NCI-H187 treated with DMSO at 0.1 percent for 48 hours (cell line): ENCODE data around the gene ZACN.
A peak's percentile ranks its signal among the peaks of the same experiment; 100 is the strongest.
"Not testable (repeated sequence)": the region's sequence is repeated elsewhere in the genome, so short reads cannot be mapped to it uniquely, and the experiment has no call there.

Experiments
- DNase-seq: peaks from one replicate; lab custom pipeline; 2025; lab: John Stamatoyannopoulos, UW

ZACN gene

GRCh38 chr17:76078860-76079534 is at the start of gene ZACN:
ZACN (plus strand) TSS chr17:76079182; CDS start chr17:76079265, 83 bp downstream.
- DNase-seq: peak; percentile 66

- DNase-seq: no peak
Observed at GRCh38 chr17:76032073-76032779, 46.8 kb upstream of the ZACN start.

DNA sequence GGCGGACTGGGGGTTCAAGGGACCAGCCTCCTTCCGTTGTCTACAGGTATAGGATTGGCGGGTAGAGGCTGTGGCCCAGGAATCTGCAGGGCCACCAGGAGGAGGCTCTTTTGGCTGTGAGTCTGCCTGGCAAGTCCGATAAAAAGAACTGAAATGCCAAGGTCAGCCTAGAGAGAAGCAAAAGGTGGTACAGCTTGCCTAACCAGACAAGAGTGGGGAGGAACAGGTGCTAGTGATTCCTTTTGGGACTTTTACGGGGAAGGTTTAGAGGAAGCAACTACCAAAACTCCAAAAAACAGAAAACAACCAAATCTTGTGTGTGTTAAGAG is 46.2 kb upstream of the ZACN start:
- no peak for DNase-seq

DNA sequence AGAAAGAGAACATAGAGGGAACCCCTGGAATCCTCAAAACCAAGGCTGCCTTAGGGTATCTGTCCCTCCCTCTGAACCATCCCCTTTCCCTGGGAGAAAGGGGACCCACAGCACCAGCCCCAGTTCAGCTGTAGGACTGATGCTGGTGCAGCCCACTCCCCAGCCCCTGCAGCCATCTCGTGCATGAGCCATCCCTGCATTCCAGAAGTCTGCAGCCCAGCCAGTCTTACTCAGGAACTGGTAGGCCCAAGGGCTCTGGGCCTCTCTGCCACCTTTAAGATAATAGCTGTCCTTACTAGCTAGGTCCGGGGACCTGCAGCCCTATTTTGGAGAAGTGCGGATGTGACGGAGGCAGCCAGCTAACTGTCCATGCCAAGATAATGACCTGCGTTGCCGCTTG is 45.8 kb upstream of the ZACN start:
- no peak for DNase-seq

GRCh38 chr17:76034428-76035350 is 44.3 kb upstream of the ZACN start:
- no peak for DNase-seq

DNA sequence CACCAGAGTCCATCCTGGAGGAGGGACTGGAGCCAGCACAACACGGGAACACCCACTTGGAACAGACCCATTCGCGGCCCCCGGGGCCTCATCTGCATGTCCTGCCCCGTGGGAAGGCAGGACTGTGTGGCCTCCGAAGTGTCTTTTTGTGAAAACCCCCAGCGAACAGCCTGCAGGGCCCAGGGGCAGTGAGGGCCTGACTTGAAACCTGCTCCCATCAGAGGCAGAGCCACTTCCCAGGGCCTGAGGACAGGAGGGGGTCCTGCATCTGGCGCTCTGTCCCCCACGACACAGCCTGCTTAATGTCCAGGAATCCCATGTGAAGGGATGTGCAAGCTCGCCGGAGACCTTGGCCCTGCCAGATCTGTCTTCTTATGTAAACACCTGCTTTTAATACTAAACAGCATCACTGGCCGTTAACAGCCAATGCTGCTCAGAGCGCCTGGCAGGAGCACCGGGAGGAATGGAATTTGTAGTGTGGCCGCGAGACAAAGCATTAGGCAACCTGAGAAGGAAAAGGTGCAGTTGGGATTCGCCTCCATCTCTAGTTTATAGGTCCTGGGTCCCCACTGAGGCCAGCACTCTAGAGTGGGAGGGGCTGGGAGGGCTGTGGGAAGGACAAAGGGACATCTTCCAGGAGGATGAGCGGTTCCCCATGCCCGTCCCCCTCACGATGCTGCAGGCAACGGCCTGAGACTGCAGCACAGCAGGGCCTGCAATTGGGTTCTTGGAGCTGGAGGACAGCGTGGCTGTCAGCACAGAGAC is 42.3 kb upstream of the ZACN start:
- DNase-seq: no peak

DNA sequence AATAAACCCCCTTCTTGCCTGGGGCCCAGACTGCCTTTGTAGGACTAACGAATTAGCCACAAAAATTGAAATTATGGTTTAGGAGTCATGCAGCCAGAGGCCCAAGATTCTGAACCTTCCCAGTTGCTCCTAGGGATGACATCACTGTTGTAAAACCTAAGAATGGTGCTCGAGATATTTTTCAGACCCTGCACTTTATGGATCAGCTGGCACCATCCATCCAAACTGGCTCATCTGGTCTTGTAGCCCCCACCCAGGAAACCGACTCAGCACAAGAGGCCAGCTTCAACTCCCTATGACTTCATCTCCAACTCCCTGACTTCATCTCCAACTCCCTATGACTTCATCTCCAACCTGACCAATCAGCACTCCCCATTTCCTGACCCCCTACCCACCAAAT is 40.9 kb upstream of the ZACN start:
- no peak for DNase-seq

DNA sequence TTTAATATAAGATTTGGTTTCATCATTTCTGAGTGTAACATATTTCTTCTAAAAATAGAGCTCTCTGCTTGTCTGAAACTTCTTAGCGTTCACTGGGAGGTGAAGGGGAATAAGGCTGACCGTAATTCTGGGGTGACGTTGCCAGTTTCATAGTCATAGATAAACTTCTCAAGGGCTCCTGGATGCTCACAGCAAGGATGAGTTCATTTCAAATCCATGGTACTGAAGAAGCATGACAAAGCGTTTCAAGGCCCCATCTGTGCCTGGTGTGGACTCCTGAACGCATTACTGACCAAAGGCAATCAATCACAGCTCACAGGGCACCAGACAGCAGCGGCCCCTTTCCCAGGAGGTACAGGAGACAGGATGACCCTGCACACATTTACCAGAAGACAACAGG is 39.9 kb upstream of the ZACN start:
- no peak for DNase-seq

GRCh38 chr17:76040376-76040775 is 38.6 kb upstream of the ZACN start:
- no peak for DNase-seq

DNA sequence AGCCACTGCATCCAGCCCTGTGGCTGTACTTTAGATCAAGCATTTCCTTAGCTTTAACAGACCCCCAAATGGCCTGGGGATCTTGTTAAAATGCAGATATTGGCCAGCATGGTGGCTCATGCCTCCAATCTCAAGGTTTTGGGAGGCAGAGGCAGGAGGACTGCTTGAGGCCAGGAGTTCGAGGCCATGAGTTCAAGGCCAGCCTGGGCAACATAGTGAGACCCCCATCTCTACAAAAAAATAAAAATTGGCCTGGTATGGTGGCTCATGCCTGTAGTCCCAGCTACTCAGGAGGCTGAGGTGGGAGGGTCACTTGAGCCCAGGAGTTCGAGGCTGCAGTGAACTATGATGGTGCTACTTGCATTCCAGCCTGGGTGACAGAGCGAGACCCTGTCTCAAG is 36.1 kb upstream of the ZACN start:
- DNase-seq: not testable (repeated sequence)

GRCh38 chr17:76044475-76045007 is 34.4 kb upstream of the ZACN start:
- not testable (repeated sequence) for DNase-seq

DNA sequence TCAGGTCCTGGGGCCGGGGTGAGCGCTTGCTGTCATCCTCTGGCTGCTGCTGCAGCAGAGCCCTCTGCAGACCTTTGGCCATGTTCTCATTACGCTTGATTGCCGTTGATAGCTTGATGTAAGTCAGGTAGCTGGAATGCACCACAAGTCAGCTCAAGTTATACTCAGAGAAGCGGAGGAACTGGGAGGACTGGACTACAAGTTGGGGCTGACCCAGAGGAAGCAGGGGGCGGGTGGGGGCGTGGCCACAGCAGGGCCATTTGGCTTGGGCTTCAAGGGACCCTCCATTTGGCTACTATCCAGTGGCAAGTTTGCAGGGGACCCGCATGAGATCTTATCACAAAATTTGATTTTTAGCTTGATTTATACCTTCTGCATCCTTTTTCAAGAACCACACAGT is 32.9 kb upstream of the ZACN start:
- DNase-seq: no peak

DNA sequence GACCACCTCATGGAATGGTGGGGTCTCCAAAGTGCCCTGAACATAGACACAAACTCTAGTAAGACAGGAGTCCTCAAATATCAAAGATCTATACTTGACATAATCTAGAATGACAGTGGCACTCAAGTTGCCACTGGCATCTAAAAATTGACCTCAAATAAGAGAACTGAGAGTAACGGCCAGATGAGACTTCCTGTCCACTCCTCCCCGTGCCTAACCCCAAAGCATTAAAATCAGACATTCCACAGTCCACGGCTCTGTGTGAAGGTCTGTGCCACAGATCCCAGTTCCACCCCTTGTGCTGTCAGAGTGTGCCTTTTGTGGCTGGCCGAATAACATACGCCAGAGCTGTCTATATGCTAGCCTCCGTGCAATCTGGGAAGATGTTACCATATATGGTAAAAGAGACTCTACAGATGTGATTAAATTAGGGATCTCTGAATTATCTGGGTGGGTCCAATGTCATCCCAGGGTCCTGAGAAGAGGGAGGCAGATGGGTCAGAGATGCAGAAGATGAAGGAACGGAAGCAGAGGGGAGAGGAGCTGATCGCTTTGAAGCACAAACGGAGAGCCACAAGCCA is 30.9 kb upstream of the ZACN start:
- DNase-seq: no peak

DNA sequence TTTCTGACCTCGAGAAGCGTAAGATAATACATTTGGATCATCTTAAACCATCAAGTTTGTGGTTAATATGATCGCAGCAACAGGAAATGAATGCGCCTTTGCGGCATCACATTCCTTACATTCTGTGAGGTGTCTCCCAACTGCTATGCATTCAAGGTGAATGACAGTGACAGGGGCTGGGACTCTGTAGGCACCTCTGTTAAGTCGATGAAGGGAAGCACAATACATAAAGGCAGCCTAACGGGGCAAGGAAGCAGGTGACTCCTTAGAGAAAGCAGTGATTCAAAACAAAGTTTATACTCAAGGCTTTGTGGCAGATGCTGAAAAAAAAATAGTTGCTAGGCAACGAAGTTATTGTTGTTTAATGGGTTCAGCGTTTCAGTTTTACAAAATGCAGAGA is 30.3 kb upstream of the ZACN start:
- no peak for DNase-seq

DNA sequence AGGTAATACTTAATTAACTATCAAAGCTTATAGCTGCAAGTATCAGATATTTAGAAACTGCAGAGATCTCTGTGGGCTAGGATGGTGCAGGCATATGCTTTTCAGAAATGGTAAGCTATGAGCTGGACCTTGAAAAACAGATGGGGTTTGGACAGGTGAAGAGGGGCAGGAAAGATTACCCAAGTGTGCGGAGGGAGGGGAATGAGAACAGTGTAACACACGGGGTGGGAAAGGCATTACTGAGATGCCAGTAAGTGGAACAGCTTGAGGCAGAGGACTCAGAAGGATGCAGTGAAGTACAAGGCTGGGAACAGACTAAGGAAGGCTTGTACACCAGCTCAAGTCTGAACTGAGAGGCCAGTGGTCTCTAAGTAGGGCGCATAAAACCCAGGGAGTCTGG is 29.7 kb upstream of the ZACN start:
- DNase-seq: no peak

GRCh38 chr17:76049836-76050537 is 29.0 kb upstream of the ZACN start:
- DNase-seq: no peak

DNA sequence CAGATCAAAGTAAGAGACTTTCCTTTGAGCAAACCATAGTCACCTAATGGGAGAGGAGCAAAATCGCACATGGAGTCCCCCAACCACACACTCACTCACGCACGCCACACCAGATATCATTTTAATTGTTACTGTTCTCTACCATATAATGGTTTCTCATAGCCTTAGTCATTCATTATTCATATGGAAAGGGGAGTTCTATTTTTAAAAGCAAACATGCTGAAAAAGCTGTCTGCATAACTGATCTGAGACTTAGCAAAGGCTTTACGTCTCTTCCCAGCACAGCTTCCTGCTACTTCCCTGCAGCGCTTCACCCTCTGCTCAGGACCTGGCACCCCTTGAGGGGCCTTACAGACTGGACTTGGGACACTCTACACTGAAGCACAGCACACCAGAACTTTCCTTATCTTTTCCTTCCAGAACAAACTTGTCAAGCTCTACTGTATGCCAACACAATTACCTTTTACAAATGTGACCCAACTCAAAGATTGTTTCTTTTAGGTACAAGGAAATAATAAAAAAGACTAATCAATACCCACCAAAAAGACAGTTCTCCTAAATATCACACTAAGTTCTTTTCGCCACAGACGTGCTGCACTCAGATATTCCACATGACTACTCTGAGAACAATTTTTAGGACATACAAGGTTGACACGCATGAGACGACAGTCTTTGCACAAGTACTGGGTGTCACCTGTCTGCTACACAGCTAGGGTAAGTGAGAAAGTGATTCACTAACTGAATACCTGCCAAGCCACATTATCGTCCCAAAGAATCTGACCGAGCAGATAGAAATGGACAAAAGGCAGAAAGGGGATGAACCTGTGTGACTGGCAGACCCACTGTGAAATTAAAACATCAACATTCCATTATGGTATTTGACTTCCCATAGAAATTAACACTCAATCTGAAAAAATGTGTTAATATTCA is 28.2 kb upstream of the ZACN start:
- no peak for DNase-seq

GRCh38 chr17:76051561-76051960 is 27.4 kb upstream of the ZACN start:
- DNase-seq: no peak

DNA sequence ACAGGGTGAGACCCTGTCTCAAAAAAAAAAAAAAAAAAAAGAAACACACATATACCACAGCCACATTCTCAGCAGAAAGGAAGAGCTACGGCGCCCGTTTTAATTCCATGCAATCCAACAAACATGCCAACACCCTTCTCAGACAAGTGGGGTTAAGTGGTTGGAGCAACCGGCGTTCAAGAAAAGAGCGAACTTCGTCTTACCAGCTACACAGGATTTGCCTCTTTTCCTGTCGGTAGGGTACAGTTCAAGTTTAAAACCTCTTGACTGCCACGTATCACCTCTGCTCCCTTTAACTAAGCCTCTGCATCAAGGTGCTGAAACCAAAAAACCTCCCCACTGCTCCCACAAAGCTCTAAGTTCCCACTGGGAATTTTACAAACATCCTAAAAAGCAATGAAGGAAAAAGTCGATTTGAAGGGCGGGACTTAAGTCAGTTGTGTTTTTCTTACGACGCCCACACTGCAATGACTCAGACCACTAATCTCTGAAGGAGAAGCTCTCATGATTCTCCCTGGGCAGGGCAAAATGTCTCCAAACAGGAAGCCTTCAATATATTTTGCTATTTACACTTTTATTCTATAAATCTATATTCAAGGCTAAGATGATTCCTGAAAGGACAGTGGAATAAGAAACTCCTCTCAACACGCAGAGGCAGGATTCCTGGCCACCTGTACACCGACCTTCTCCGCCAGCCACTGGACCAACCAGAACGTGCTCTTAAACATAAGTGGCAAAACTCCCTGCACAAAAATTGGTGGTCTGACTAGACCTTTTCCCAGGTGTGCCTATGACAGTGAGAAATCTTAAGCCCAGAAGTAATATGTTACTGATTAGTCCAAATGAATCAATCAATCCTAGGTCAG is 25.5 kb upstream of the ZACN start:
- no peak for DNase-seq
